ENCODE measurements around the gene VGLL1. TPM values are rescaled to one million over a fixed set of nuclear protein-coding genes. Genes with fewer than 3 reads are reported as not detected.

VGLL1 gene
- total and polyA plus RNA-seq, 2 experiments from 2014 or later = not detected

DNA sequence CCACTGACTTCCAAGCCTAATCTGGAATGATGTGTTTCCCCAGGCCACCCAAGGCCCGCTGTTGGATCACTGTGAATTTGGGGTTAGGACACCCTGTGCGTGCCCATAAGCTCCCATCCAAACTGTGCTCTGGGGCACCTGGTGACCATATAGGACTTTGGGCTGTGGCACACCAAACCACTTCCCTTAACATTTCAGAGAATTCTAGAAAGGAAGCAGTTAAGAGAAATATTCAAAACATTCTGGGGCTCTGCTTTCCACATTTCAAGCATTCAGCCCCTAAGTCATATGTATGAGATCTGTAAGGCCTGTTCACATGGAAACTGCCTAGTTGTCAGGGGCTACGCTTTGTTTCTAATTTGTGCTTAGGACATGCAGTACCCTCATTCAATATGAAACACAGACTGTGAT lies 14.4 kb downstream of the VGLL1 start:
- ATAC-seq (no peak), DNase-seq (ENCODE audit: low spot score) (no peak)
- TF ChIP-seq NANOG (IDR thresholded peaks at IDR 0.05; ENCODE audit: borderline replicate concordance) (no peak), ETS1 (IDR thresholded peaks at IDR 0.05) (no peak), CREB1 (CRISPR knock-in tag; IDR thresholded peaks at IDR 0.05; ENCODE audit: low read depth) (no peak), REST (IDR thresholded peaks at IDR 0.05; ENCODE audit: unreplicated experiment) (no peak), JUNB (IDR thresholded peaks at IDR 0.05; ENCODE audit: unreplicated experiment) (no peak), EZH2 (IDR thresholded peaks at IDR 0.05; ENCODE audit: low read depth, unreplicated experiment) (no peak), STAT1 (IDR thresholded peaks at IDR 0.05; ENCODE audit: unreplicated experiment) (no peak), ZNF114 (CRISPR knock-in tag; IDR thresholded peaks at IDR 0.05) (no peak), ZNF331 (CRISPR knock-in tag; IDR thresholded peaks at IDR 0.05; ENCODE audit: low read depth) (no peak), POLR2AphosphoS5 (IDR thresholded peaks at IDR 0.05; ENCODE audit: low read depth) (no peak), EZH2phosphoT487 (IDR thresholded peaks at IDR 0.05; ENCODE audit: unreplicated experiment) (no peak)
- TF ChIP-seq, protein P1, sequence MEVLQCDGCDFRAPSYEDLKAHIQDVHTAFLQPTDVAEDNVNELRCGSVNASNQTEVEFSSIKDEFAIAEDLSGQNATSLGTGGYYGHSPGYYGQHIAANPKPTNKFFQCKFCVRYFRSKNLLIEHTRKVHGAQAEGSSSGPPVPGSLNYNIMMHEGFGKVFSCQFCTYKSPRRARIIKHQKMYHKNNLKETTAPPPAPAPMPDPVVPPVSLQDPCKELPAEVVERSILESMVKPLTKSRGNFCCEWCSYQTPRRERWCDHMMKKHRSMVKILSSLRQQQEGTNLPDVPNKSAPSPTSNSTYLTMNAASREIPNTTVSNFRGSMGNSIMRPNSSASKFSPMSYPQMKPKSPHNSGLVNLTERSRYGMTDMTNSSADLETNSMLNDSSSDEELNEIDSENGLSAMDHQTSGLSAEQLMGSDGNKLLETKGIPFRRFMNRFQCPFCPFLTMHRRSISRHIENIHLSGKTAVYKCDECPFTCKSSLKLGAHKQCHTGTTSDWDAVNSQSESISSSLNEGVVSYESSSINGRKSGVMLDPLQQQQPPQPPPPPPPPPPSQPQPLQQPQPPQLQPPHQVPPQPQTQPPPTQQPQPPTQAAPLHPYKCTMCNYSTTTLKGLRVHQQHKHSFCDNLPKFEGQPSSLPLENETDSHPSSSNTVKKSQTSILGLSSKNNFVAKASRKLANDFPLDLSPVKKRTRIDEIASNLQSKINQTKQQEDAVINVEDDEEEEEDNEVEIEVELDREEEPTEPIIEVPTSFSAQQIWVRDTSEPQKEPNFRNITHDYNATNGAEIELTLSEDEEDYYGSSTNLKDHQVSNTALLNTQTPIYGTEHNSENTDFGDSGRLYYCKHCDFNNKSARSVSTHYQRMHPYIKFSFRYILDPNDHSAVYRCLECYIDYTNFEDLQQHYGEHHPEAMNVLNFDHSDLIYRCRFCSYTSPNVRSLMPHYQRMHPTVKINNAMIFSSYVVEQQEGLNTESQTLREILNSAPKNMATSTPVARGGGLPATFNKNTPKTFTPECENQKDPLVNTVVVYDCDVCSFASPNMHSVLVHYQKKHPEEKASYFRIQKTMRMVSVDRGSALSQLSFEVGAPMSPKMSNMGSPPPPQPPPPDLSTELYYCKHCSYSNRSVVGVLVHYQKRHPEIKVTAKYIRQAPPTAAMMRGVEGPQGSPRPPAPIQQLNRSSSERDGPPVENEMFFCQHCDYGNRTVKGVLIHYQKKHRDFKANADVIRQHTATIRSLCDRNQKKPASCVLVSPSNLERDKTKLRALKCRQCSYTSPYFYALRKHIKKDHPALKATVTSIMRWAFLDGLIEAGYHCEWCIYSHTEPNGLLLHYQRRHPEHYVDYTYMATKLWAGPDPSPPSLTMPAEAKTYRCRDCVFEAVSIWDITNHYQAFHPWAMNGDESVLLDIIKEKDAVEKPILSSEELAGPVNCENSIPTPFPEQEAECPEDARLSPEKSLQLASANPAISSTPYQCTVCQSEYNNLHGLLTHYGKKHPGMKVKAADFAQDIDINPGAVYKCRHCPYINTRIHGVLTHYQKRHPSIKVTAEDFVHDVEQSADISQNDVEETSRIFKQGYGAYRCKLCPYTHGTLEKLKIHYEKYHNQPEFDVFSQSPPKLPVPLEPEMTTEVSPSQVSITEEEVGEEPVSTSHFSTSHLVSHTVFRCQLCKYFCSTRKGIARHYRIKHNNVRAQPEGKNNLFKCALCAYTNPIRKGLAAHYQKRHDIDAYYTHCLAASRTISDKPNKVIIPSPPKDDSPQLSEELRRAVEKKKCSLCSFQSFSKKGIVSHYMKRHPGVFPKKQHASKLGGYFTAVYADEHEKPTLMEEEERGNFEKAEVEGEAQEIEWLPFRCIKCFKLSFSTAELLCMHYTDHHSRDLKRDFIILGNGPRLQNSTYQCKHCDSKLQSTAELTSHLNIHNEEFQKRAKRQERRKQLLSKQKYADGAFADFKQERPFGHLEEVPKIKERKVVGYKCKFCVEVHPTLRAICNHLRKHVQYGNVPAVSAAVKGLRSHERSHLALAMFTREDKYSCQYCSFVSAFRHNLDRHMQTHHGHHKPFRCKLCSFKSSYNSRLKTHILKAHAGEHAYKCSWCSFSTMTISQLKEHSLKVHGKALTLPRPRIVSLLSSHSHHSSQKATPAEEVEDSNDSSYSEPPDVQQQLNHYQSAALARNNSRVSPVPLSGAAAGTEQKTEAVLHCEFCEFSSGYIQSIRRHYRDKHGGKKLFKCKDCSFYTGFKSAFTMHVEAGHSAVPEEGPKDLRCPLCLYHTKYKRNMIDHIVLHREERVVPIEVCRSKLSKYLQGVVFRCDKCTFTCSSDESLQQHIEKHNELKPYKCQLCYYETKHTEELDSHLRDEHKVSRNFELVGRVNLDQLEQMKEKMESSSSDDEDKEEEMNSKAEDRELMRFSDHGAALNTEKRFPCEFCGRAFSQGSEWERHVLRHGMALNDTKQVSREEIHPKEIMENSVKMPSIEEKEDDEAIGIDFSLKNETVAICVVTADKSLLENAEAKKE (CRISPR knock-in tag; IDR thresholded peaks at IDR 0.05) = no peak
- TF ChIP-seq, protein P2, sequence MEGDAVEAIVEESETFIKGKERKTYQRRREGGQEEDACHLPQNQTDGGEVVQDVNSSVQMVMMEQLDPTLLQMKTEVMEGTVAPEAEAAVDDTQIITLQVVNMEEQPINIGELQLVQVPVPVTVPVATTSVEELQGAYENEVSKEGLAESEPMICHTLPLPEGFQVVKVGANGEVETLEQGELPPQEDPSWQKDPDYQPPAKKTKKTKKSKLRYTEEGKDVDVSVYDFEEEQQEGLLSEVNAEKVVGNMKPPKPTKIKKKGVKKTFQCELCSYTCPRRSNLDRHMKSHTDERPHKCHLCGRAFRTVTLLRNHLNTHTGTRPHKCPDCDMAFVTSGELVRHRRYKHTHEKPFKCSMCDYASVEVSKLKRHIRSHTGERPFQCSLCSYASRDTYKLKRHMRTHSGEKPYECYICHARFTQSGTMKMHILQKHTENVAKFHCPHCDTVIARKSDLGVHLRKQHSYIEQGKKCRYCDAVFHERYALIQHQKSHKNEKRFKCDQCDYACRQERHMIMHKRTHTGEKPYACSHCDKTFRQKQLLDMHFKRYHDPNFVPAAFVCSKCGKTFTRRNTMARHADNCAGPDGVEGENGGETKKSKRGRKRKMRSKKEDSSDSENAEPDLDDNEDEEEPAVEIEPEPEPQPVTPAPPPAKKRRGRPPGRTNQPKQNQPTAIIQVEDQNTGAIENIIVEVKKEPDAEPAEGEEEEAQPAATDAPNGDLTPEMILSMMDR (conservative IDR thresholded peaks at IDR 0.05; ENCODE audit: low read depth in 2 of 2) = no peak
- Mint-ChIP-seq H3K36me3 (ENCODE audit: low read depth) (no peaks in the 10 kb centered on the region), H3K9me3 (no peaks in the 10 kb centered on the region), H3K27me3 (ENCODE audit: insufficient read depth, low read depth, poor library complexity) (no peaks in the 10 kb centered on the region), H3K27ac (no peak overlapping the region), H3K4me1 (no peaks in the 10 kb centered on the region), H3K4me3 (no peak overlapping the region)
- no peaks in the 10 kb centered on the region for H3K4me1 ChIP-seq (ENCODE audit: insufficient read depth)
- no peaks in the 10 kb centered on the region for H3K79me2 ChIP-seq (replicated peaks; ENCODE audit: insufficient read depth)
- H3K36me3 ChIP-seq (ENCODE audit: insufficient read depth) = no peaks in the 10 kb centered on the region
- no peak overlapping the region for H3K4me2 ChIP-seq
- no peaks in the 10 kb centered on the region for H3K9me2 ChIP-seq (ENCODE audit: insufficient read depth)
- no peaks in the 10 kb centered on the region for H3K27me3 ChIP-seq (ENCODE audit: insufficient read depth)
- H3F3A ChIP-seq (replicated peaks; ENCODE audit: low read depth) = no peaks in the 10 kb centered on the region
- H3K27ac ChIP-seq (ENCODE audit: low read depth) = no peak overlapping the region
- no peak overlapping the region for H2AFZ ChIP-seq
- H4K20me1 ChIP-seq (replicated peaks; ENCODE audit: insufficient read depth) = no peaks in the 10 kb centered on the region
- H3K4me3 ChIP-seq = no peak overlapping the region
